Activated CD4-positive, alpha-beta T cell treated with anti-CD3 and anti-CD28 coated beads for 48 hours (primary cell): ENCODE measurements around the gene GALT.
A peak's percentile ranks its signal among the peaks of the same experiment; 100 is the strongest.

Source experiments
- DNase-seq: peaks from one replicate; pipeline ENCODE4 v3.0.0-alpha.2; 2020

Gene GALT

DNA sequence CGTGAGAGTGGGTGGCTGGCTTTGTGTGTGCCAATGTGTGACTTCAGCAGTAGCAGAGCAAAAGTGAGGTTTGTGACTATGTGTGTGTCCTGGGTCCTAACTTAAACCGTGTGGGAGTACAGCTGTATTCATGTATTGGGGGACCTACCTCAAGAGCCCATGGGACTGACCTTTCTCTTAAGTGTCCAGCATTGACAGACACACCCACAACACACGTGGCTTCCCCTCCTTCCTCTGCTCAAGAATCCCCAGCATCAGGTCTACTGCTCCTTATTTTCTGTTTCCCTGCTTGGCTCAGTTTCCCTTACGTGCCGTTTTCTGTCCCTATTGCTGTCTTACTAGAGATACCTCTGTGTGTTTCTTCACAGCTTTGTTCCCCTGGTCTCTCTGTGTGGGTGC is 6.1 kb downstream of the GALT start:
- DNase-seq, result no peak

DNA sequence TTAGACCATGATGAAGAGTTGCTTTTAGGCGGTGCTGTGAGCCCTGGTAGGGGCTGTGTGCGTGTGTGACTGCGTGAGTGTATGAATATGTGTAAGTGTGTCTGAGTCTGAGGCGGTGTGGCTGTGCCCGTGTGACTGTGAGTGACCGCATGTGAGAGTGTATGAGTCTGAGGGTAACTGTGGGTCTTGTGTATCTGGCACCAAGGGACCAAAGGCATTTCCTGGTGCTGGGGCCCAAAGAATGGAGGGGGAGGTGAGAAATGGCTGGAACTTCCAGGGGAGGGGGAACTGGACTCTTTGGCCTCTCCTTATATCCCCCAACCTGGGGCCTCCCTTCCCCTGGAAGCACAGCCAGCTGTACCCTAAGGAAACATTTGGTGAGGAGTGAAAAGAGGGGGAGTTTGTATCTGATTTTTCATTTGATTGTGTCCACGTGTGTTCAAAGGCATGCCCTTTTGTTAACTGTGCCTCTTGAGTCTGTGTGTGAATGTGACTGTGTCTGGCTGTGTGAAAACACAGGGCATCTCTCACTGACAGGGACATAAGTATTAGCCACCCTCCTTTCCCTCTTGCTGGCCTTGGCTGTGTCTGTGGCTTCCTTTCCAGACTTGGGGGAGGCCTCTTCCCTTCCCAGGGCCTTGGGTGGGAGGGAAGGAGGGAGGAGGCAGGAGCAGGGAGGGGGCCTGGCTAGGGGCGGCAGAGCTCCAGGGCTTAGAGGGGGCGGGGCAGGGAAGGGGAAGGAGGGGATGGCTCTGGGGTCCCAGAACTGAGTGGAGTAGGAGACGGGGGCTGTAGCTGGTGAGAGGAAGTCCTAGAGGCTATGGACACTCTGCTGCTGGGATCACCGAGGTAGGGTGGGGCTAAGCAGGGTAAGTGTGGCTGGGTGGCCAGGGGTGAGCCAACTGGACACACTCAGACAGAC is 6.9 kb downstream of the GALT start:
- no peak for DNase-seq

DNA sequence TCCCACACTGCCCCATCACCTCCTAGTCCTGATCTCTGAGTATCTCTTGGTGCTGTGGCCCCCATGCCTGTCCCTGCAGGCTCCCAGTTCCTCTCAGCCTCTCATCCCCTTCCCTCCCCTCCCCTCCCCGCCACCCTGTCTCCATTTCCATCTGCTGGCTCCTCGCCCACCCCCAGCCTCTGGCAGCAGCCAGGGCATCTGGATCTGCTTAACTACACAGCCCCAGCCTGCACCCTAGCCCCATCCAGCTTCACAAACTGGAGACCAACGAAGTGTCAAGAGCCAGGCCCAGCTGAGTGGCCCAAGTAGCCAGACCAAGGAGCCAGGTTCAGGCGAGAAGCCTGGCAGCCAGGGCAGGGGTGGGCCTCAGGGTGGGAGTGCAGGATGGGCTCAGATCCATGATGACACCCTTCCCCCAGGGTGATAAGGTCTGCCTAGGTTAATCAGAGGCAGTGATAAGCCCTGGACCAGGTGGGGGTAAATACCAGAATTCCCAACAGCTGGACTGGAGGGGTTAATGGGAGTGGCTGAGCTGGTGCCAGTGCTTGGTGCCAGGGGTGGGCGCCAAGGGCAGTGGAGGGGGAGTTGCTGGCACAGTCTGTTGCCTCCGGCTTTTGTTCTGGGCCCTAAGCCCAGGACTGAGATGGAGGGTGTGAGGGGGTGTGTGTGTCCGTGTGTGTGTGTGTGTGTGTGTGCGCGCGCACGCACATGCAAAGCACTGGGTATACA is 8.0 kb downstream of the GALT start:
- DNase-seq, result no peak

DNA sequence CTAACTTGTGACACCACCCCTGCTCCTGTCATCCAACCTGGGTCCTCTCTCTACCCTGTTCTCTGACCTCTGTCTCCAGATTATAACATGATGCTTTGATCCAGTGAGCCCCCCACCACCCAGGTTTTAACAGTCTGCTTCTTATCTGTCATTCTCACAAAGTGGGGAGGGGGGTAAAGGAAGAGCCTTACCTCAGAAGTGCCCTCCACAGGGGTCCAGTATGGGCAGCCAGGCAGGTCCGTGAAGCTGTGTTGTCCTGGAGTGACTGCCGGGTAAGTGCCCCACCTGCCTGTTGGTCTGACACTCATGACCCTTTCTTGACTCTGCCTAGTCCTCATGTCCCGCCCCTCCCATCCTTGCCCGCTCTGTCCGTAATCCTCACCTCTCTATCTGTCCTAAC is 8.9 kb downstream of the GALT start:
- DNase-seq, result no peak

DNA sequence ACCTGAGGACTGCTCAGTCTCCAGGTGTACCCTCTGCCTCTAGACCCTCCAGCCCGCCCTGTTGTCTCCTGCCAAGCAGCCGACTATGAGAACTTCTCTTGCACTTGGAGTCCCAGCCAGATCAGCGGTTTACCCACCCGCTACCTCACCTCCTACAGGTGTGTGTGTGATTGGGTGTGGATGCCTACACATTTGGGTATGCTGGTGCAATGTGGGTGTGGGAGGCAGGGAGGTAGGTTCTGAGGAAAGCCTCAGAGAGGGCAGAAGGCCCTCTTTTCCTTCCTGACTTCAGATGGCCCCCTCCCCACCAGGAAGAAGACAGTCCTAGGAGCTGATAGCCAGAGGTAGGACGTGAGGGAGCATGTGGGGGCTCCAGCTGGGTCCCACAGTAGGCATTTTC is 10.5 kb downstream of the GALT start:
- no peak for DNase-seq

DNA sequence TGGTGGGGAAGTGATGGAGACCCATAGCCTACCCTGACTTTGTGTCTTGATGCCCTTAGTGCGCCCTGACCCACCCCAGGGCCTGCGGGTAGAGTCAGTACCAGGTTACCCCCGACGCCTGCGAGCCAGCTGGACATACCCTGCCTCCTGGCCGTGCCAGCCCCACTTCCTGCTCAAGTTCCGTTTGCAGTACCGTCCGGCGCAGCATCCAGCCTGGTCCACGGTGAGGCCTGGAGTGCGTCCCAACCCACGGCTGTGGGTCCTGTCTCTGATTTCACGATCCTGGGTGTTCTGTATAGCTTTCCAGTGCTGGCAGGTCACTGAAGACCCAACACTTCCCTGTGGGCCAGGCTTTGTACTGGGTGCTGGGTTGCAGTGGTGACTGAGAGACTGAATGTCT is 12.0 kb downstream of the GALT start:
- DNase-seq, result no peak

DNA sequence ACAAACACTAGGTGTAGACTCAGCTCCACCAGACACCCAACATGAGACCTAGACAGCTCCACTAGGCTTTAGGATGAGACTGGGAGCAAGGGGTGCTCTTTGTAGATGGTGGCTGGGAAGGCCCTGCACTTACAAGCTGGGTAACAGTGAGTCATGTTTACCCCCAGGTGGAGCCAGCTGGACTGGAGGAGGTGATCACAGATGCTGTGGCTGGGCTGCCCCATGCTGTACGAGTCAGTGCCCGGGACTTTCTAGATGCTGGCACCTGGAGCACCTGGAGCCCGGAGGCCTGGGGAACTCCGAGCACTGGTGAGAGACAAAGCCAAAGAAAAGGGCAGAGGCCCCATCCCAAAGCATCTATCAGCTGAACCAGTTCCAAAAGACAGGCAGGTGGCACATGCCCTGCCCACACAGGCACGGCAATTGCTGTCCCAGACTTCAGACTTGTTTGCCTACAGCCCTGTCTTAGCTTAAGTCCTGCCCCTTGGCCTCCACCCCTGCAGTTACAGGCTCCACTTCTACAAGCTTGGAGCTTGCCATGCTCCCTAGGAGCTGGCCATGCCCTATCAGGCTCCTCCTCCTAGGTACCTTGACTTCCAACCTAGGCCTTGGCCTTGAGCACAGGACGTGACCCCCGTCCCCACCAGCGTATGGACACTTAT is 13.2 kb downstream of the GALT start:
- DNase-seq, result no peak

DNA sequence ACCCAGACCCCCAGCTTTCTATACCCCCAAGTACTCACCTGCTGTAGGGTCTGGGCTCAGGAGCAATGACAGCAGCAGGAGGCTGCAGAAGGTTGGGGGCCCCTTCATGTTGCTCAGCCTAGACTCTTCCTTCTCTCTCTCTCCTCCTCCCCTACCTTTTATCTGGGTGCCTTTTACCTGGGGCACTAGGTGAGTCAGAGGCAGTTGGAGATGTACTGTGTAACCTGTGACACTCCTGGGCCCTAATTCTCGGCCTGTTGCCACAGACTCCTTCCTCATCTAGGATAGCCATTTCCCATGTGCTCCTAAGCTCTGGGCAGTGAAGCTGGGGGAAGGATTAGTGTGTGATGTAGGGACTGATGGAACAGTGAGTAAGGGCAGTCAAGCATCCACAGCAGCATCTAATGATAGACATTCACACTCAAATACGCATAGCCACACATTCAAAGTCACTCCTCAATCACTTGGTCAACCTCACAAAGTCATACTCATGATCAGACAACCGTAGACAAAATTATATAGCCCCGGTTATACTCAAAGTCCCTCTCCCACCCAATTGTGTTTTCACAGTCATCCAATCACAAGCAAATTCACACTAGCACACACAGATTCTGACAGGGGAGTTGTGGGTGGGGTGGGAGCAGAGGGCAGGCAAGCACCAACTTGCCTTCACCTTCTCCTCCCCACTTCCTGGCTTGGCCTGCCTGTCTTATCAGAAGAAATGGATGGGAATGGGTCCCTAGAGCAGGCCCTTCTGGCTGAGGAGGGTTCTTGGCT is 16.2 kb downstream of the GALT start, which contains the start of gene CCL27:
TSS of gene CCL27 (minus strand) at position 132 of the 777 bp plus-strand sequence. CDS start at position 108, 24 bp downstream.
- DNase-seq, result no peak

DNA sequence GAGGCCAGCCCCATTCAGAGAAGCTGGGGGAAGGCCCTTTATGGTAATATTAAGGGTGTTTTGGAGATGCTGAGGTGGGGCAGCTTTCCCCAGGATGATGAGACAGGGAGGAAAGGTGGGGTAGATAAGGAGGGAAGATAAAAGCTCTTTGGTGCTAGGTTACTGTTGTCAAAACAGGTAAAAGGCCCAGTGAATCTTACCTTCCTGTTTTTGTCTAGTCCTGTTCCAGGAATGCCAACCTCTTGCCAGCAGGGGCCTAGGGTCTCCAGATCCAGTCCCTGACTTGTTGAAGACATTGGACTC is 16.8 kb downstream of the GALT start:
- DNase-seq, result no peak

DNA sequence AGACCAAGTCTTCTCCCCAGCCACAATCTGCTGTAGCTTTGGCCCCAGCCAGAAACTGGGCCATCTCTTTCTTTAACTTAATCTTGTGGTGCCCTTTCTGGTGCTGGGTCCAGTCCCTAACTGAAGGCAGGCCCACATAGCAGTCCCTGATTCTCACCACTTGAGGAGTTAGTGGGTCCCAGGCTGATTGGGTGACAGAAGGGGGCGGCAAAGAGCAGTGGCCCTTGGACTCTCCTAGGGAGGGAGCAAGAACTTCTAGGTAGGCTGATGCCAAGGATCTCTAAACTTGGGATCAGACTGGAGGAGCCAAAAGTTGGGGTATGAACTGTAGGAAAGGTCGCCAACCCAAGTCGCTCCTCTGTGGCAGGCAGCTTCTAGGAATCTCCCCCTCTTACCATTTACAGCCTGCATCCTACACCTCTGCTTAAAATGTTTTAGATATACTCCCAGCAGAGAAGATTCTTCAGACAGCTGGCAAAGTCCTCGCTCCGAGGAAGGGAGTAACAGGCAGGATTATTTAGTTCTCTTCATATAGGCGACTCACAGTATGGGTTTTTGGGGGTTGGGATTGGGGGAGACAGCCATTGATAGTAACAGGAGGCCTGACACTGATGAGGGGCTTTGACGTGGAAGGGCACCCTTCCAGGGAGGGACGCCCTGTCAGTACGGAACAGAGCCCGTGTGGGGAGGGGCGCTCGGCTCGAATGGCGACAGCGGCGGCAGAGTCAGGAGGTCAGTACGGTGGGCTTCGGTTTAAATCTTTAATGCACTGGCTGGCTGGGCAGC is 18.0 kb downstream of the GALT start:
- DNase-seq, result peak; percentile 88

DNA sequence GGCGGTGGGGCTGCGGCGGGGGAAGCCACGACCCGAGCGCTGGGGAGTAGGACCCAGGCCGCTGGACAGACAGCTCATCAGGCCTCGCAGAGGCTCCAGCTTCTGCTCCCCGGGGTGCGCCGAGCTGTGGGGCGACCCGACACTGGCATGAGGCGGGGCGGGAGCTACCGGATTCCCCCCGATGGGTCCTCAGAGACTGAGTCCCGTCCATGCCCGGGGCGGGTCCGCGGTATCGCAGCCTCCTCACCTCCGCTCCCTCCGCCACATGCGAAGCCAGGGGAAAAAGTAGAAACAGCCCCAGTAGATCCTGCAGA is 18.5 kb downstream of the GALT start:
- DNase-seq, result no peak

DNA sequence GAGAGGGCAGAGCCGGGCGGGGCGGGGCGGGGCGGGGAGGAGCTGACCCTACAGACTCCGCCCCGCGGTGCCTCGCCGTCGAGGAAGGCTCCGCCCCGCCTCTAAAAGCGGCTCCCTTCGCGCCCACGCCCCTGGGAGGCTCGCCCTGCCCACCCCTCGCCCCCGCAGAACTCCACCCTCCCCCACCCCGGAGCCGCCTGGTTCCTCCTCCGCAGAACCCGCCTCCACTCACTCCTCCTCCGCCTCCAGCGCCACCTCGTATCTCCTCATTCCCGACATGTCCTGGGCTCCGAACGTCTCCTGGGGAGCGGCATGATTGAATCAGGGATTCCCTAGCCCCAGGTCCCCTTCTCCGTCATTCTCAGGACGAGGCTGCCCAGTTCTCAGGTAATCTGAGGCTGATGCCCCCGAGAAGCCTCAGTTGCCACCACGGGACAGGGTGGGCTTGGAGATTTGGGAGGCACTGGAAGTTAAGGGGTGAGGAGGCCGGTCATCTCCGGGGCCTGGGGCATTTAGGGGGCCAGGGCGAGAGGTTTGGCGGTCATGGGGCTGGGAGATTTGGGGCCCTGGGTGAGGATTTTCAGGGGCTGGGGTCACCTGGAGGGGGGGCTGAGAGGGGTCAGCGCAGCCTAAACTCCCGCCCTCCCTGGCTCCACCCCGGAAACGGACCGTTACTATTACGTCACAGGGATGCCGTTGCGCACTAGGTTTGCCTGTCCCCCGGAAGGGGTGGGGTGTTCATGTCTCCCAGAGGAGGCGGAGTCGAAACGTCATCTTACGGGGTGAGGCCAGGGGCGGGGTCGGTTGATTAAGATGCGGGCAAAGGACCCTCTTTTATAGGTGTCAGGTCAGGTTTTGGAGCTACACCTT is 19.1 kb downstream of the GALT start:
- DNase-seq, result peak; percentile 91

DNA sequence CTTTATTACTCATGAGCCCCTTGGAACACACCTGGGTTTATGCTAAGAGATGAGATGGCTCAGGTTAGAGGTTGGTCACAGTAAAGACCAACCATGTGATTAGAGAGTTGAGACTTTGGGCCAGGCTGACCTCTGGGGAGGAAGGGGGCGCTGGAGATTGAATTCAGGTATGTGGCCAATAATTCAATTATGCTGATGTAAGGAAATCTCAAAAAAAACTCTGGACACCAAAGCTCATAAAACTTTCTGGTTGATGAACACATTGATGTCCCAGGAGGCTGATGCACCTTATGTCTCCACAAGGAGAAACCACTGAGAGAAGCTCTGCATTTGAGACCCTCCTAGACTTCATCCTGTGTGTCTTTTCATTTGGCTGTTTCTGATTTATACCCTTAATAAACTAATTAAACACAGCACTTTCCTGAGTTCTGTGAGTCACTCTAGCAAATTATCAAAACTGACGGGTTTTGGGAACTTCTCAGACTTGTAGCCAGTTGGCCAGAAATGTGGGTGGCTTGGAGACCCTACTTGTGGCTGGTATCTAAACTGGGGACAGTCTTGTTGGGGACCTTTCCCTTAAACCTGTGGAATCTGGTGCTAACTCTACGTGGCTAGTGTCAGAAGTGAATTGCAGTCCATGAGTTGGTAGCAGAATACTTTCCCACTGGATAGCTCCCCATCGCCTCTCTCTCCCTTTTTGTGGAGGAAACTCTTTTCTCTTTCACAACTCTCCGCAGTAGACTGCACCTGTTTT is 23.5 kb downstream of the GALT start:
- DNase-seq, result no peak

DNA sequence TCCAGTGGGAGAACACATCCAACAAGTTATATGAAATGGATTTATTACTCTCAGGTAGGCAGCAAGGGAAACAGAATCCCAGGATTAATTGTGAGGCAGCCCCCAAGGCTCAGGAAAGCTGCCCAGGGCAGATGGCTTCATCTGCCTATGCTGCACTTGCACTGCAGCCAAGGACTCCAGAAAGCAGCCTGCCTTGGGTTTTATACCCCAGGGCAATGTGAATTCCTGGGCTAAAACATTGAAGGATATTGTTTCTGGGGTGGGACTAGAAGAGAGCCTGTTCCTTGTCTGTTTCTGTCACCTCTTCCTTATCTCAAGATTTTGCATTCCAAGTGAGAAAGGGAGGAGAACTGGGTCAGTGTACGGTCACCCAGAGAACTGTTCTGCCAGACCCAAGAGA is 24.8 kb downstream of the GALT start:
- no peak for DNase-seq

DNA sequence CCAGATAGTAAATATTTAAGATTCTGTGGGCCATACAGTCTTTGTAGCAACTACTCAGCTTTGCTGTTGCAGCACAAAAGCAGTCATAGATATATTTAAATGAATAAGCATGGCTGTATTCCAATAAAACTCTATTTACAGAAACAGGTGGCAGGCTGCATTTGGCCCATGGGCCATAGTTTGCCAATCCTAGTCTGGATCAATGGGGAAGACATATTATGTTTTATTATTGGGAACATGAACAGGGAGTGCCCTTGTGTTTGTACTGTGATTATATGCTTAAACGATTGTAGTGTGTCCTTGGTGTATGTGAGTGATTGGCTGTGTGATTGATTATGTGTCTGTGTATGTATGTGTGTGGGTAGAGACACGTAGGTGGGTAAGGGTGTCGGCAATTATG is 28.0 kb downstream of the GALT start:
- DNase-seq, result no peak

DNA sequence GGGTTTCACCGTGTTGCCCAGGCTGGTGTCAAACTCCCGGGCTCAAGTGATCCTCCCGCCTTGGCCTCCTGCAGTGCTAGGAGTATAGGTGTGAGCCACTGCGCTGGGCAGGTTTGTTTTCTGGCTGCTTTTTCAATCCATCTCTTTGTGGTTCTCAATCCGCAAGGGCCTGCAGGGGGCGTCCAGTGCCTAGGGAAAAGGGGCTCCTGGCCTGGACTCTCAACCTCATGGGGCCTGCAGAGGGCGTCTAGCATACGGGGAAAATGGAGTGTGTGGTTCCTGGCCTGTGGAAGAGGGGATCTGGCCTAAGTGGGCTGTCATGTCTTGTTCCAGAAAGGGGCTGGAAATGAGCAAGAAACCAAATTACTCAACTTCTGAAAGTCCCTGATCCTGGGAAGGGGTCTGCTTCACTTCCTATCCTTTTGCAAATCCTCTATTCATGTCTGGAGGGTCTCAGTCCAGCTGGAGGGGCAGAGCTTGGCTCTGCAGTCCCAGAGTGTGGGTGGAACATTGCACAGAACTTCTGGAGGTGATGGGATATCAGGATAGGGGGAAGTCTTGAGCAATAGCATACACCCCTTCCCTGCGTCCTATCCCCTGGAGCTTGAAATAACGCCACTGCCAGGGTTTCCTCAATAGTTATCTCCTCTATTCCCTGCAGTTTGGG is 28.7 kb downstream of the GALT start:
- peak; percentile 77 for DNase-seq

DNA sequence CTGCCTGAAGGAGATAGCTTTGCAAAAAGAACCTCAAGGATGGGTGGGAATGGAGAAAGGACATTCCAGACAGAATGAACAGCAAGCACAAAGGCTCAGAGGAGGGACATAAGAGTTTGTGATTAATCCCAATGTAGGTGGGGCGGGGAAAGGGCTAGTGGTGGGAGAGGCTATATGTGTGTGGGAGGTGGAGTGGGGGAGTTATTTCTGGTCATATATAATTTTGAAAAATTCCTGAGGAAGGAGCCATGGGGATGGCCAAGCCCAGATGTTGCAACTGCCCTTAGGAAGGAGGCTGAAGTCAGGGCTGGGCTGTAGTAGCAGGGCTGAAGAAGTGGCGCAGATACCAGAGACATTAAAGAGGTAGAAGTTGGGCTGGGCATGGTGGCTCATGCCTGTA is 29.4 kb downstream of the GALT start:
- DNase-seq, result no peak

DNA sequence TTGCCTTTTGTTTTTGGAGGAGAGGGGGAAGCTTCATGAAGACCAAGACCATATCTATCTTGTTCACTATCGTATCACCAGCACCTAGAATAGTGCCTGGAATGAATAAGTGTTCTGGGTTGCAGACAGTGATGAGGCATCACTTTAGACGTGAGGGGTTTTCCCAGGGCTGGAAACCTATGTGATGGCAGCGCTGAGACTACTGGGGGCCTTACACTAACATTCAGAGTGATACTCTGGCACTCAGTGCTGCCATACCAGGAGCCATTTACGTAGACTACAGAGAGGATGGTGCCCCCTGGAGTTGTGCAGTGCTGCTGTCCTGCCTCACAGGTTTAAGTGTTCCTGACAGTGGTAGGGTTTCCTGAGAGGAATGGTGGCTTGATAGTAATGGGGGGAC is 37.7 kb downstream of the GALT start:
- peak; percentile 63 for DNase-seq

DNA sequence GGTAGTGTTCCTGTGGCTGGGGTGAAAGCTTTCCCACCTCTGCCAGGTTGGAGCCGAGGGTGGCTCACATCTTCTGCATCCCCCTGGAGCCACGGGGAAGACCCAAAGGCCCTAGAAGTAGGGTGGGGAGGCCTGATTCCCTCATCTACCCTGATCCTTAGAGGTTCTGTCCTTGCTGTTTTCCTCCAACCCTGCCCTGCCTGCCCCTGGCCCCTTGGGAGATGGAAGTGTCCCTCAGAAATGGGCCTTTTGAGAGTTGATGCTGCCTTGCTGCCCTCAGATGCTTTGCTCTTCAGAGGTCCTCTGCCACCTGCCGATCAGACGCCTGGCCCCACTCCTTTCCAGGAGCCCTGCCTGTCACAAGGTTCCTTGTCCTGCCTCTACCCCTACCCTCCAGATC is 38.3 kb downstream of the GALT start:
- no peak for DNase-seq

DNA sequence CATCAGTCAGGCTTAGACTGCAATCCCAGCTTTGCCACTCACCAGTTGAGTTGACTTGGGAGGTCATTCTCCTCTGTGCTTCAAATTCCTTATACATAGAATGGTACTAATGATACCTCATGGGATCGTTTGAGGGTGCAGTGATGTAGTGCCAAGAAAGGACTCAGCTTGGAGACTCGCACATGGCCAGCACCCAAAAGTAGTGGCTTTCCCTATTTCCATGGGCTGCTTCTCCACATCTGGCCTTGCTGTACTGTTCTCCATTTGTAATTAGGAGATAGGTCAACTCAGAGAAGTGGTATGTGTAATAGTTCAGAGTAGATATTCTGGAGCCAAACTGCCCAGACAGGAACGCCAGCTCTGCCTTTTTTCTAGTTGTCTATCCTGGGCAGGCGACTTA is 39.1 kb downstream of the GALT start:
- DNase-seq, result no peak
